ENCODE measurements around the gene PNPO.
"Not testable (repeated sequence)": the region's sequence is repeated elsewhere in the genome, so short reads cannot be mapped to it uniquely, and the experiment has no call there.

Gene PNPO

DNA sequence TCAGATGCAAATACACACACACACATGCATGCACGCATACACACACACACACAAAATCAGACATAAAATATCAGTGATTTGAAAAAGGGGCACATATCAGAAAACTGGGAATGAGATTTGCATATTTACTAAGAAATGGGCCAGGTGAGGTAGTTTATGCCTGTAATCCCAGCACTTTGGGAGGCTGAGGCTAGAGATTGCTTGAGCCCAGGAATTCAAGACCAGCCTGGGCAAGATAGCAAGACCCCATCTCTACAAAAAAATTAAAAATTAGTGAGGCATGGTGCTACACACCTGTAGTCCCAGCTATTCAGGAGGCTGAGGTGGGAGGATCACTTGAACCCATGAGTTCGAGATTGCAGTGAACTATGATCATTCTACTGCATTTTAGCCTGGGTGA is 22.4 kb upstream of the PNPO start:
- DNase-seq, result no peak

DNA sequence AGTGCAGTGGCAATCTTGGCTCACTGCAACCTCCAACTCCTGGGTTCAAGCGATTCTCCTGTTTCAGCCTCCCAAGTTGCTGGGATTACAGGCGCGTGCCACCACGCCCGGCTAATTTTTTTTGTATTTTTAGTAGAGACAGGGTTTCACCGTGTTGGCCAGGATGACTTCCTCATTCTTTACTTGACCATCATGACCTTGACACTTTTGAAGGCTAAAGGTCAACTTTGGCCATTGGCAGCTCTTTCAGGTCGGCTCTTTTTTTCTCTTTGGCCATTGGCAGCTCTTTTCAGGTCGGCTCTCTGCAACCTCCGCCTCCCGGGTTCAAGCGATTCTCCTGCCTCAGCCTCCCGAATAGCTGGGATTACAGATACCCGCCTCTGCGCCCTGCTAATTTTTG is 21.5 kb upstream of the PNPO start:
- DNase-seq, result not testable (repeated sequence)

GRCh38 chr17:47924785-47925677 is 16.3 kb upstream of the PNPO start:
- DNase-seq, result no peak

DNA sequence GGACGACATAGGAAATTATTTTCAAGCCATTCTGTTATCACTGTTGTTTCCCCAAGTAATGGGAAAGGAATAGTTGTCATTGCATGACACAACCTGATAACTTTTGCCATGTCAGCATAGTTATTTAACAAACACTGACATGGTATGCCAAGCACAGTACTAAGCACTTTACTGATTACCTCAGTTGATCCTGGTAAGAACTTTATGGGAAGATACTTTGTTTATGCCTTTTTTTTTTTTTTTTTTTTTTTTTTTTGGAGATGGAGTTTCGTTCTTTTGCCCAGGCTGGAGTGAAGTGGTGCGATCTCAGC is 15.7 kb upstream of the PNPO start:
- no peak for DNase-seq

GRCh38 chr17:47927821-47928400 is 13.5 kb upstream of the PNPO start:
- DNase-seq, result no peak

DNA sequence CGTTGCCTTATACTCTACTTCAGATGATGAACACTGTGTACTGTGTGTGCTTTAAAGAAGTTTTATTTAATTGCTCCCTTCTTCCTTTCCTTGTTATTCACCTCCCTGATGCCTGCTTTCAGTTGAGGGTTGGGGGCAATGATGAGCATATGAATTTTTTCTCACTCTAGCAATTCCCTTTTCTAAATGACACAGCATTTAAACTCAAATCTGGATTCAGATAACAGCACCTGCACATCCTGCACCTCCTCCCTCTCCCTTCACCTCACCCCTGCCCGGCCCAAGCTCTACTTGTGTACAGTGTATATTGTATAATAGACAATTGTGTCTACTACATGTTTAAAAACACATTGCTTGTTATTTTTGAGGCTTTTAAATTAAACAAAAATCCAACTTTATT is 13.0 kb upstream of the PNPO start:
- no peak for DNase-seq

GRCh38 chr17:47929218-47930000 is 12.0 kb upstream of the PNPO start:
- no peak for DNase-seq

GRCh38 chr17:47931848-47932247 is 9.5 kb upstream of the PNPO start:
- no peak for DNase-seq

GRCh38 chr17:47934856-47935255 is 6.5 kb upstream of the PNPO start:
- no peak for DNase-seq

- DNase-seq, result not testable (repeated sequence)
Observed at GRCh38 chr17:47935468-47935867, 5.9 kb upstream of the PNPO start.

GRCh38 chr17:47935961-47936360 is 5.4 kb upstream of the PNPO start:
- DNase-seq, result peak; percentile 30

- no peak for DNase-seq
Observed at GRCh38 chr17:47937941-47938340, 3.4 kb upstream of the PNPO start.

DNA sequence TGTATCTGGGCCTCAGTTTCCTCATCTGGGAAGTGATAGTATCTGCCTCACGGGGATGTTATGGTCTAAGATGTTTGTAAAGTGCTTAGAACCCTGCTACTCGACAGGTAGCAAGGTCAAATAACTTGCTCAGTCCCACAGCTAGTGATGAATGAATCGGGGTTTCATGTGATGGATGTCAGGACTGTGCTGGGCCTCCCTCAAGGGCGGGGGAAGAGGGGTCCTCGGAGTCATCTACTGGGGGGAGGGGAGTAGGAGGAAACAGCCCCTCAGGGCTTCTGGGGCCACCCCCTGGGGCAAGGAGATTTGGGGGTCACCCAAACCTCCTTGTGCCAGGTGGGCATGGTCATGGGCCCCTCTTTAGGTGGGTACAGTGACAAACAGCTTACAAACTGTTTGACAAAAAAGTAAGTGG is 732 bp downstream of the PNPO start:
- DNase-seq, result no peak

GRCh38 chr17:47942568-47942967 is 1.2 kb downstream of the PNPO start:
- DNase-seq, result no peak

GRCh38 chr17:47945080-47945479 is 3.7 kb downstream of the PNPO start:
- DNase-seq, result no peak

- DNase-seq, result no peak
Observed at GRCh38 chr17:47945529-47946508, 4.4 kb downstream of the PNPO start.

DNA sequence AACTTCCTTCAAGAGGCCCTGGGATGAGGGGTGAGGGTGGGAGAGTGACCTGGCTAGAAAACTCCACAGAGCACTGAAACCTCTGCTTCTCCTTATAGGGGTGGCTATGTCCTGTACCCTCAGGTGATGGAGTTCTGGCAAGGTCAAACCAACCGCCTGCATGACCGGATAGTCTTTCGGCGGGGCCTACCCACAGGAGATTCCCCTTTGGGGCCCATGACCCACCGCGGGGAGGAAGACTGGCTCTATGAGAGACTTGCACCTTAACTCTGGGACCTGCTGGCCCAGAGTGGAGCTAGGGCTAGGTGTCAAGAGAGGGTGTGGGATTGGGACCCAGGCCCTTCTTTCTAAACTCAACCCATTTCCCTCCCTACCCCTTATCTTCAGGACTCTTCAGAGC is 5.1 kb downstream of the PNPO start:
- no peak for DNase-seq

DNA sequence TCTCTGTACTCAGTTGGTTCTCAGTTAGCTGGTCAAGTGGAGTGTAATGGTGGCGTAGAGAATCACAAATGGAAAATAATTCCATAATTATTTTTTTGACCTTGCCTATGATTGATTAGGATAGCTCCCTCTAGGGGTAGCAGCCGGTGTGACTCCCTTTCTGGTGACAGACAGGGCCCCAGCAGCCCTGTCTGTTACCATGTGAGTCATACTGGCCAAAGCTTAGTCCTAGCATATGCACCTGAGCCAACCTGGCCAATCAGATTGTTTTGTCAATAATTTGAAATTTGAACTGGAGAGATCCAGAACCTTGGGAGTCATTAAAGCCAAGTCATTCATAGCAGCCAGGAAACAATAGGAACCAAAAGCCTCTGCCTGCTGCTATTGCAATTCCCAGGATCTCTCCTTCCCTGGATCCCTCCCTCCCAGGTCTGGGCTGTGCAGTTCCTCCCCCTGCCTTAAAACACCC is 5.6 kb downstream of the PNPO start:
- peak; percentile 92 for DNase-seq

DNA sequence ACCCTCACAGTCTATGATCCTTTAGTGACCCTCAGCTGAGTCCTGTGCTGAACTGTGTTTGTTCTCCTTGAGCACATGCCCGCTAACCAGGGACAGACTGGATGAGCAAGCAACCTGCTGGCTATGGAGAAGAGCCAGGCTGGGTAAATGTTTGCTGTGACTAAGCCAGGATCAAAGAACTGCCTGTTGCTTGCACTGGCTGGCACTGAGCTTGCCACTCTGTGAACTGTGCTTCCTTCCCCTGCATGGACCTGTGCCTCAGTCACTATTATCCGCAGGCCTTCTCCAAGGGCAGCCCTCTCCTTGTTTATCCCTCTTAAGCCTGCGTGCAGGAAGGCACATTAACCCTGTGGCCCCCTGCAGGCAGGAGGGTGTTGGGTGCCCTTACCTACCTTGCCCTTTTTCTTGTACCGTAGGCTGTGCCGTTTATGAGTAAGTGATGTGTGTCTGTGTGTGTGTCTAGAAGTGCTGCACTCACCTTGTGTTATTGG is 7.4 kb downstream of the PNPO start:
- DNase-seq, result peak; percentile 66

GRCh38 chr17:47949197-47949759 is 7.9 kb downstream of the PNPO start:
- DNase-seq, result peak; percentile 87

DNA sequence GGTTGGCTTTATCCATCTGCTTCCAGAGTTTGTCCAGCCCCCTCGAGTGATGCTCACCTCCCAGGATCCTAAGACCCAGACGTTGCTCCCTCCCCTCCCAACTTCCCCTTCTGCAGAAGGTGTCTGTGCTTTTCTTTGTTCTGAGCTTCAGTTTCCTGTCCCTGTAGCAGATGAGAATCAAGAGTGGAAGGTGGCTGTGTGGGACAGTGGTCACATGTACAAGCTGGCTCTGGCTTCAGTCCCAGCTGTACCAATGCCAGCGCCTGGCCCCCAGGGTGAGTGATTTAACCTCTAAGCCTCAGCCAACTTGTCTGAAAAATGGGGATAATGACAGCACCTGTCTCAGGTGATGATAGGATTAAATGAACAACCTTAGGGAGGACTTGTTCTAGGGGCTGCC is 8.6 kb downstream of the PNPO start:
- DNase-seq, result no peak

DNA sequence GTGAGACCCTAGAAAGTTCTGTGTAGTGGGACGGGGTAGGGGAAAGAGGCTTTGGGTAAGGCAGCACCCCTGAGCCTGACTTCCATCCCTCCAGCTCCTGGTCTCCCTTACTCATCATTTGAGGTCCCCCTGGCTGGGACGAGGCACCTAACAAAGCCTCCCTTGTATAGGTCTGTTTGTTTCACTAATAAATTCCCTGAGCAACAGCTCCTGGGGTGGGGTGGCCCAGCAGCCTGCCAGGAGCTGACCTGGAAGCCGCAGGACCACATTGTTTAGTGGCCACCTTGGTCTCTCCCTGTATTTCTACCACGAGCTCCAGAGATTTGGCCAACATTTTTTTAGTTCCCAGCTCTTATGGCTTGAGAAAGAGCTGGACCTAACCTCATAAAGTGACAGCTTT is 9.1 kb downstream of the PNPO start:
- no peak for DNase-seq

All from kidney glomerular epithelial cell (primary cell).